Sigmoid colon (tissue), 3 donors: ENCODE data around the gene PEX7.

Source experiments
- POLR2A ChIP-seq, 2 donors: fragments of 450-650 bp; IDR thresholded peaks; one replicate each; pipeline ENCODE4 v1.6.1; 2016; ENCODE audit warnings: antibody characterized with exemption in 2 of 2, mild to moderate bottlenecking in 2 of 2, moderate library complexity in 2 of 2
- TF ChIP-seq, protein P1 (sequence below), 4 experiments: fragments of 450-650 bp in 3 of 4; fragments of 200-600 bp in 1 of 4; IDR thresholded peaks; one replicate each; pipeline ENCODE4 v1.5.1; 2016 to 2019; ENCODE audit warnings: antibody characterized with exemption in 4 of 4, mild to moderate bottlenecking in 3 of 4, moderate library complexity in 2 of 4

DNA sequence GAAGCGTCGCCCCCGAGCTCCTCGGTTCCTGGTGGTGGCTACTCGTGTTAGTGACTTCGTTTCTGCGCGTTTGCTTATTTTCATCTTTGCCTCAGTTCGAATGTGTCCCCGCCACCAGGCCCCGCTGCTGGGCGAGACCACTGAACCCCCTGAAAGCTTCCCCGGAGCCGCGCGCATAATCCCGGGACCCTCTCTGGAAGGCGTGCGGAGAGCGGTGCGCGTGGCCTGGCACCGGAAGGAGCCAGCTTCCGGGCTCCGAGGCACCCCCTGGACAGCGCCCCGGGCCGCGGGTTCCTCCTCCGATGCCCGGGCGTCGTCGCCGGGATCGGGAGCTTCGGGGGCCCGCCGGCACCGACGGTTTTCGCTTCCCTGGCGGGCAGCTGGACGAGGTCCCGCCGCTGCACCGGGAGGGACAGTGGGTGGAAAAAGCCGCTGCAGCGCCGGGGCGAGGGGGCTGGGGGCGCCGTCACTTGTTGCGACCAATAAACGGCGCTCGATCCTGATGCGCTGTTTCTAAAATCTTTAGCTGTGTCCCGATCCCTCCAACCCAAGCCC lies 99.1 kb downstream of the PEX7 start:
- no peak for TF ChIP-seq POLR2A (IDR thresholded peaks at IDR 0.05)
- TF ChIP-seq, protein P1, sequence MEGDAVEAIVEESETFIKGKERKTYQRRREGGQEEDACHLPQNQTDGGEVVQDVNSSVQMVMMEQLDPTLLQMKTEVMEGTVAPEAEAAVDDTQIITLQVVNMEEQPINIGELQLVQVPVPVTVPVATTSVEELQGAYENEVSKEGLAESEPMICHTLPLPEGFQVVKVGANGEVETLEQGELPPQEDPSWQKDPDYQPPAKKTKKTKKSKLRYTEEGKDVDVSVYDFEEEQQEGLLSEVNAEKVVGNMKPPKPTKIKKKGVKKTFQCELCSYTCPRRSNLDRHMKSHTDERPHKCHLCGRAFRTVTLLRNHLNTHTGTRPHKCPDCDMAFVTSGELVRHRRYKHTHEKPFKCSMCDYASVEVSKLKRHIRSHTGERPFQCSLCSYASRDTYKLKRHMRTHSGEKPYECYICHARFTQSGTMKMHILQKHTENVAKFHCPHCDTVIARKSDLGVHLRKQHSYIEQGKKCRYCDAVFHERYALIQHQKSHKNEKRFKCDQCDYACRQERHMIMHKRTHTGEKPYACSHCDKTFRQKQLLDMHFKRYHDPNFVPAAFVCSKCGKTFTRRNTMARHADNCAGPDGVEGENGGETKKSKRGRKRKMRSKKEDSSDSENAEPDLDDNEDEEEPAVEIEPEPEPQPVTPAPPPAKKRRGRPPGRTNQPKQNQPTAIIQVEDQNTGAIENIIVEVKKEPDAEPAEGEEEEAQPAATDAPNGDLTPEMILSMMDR (IDR thresholded peaks at IDR 0.05): no peak
